ENCODE results near the gene NAGPA.

Gene NAGPA

GRCh38 chr16:4994719-4995434, 38.9 kb downstream of the NAGPA start:
- DNase-seq, result no peak

- no peak for DNase-seq
Observed at GRCh38 chr16:4991754-4992153, 42.0 kb downstream of the NAGPA start.

GRCh38 chr16:4990415-4990814, 43.3 kb downstream of the NAGPA start:
- DNase-seq, result no peak

DNA sequence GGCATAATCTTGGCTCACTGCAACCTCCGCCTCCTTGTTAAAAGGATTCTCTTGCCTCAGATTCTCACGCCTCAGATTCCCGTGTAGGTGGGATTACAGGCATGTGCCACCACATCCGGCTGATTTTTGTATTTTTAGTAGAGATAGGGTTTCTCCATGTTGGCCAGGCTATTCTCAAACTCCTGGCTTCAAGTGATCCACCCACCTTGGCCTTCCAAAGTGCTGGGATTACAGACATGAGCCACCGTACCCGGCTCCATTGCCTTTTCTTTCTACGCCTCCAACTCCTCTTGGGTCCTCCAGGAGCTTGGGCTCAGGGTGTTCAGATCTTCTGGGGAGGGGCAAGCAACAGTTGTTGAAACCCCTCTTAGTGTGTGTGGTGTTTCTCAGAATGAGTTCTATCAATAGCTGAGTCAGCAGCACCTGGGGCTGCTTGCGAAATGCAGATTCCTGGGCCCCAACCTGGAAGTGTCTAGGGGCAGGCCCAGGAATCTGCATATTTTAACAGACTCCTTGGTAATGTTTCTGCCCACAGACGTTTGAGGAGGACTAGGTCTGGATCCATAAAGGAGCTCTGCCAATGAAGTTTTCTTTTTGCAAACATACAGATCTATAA, 44.2 kb downstream of the NAGPA start:
- DNase-seq, result no peak

- DNase-seq, result no peak
Observed at GRCh38 chr16:4988647-4989046, 45.1 kb downstream of the NAGPA start.

GRCh38 chr16:4987580-4988374, 46.0 kb downstream of the NAGPA start:
- no peak for DNase-seq

GRCh38 chr16:4987250-4987579, 46.5 kb downstream of the NAGPA start:
- DNase-seq, result no peak

- no peak for DNase-seq
Observed at GRCh38 chr16:4984174-4984990, 49.4 kb downstream of the NAGPA start.

DNA sequence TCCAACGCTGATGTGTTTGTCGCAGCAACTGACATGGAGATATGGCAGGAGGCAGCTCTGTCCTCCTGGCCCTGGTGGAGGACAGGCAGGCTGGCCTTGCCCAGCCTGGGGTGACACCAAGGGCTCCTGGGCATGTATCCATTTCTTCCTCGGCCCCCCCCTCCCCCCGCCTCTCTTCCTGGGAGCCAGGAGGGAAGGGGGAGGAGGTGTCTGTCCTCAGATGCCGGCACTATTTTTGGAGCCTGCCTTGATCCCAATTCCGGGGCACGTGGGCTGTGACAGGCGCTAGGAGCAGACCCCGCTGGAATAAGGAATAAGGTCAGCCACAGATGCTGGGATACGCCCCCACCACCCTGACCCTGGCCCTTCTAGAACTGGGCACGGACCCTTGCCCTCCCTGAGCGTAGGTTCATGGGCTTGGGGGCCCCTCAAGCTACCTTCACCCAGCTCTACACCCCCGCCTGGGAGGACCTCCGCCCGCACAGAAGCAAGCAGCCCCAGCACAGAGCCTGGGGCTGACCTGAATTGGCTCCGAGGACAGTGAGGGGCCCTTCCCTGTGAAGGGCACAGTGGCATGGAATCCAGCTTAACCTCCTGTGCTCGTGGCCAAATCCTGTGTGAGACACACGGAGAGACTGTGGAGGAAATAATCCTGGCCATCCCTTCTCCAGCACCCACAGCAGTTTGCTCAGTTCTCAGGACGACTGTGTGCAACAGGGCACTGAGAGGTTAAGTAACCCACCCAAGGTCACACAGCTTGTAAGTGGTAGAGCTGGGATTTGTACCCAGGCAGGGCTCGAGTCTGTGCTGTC, 51.5 kb downstream of the NAGPA start:
- DNase-seq, result no peak

- DNase-seq, result no peak
Observed at GRCh38 chr16:4981473-4981872, 52.3 kb downstream of the NAGPA start.

- no peak for DNase-seq
Observed at GRCh38 chr16:4980691-4981090, 53.0 kb downstream of the NAGPA start.

DNA sequence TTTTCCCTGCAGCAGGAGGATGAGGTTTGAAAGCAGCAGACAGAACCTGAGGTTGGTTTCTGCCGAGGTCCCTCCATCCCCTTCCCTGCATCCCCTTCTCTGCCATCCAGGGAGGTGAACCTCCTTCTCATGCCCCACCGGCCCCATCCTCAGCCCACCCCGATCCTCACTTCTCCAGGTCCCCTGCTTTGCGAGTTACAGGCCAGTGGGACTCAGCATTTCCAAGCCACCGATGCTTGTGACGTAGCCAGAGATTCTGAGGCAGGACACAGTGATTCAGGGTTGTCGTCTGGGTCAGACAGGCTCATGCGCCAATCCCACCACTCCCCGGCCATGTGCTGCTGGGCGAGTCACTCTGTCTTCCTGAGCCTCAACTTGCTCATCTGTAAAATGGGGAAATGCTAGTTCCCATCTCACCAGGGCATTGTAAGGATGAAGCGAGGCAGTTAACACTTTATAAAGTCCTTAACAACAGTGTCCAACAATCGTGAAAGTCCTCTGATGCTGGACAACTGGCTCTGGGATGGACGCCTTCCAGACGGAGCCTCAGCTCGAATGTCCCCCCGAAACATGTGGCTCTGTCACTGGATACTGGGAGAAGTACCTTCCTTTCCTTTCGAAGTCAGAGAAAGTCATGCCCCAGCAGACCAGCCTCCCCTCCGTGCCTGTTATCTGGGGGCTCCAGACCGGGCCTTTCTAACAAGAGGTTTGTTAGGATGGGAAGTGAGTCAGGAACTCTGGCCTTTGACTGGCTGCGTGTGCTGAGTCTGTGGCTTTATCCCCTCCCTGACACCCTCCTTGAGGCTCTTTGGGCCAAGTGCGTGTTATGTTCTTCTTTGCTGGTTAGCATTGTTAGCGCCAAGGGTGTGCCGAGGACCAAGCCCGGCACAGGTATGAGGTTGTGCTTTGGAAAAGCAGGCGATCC, 53.7 kb downstream of the NAGPA start:
- DNase-seq, result no peak

GRCh38 chr16:4979164-4979563, 54.6 kb downstream of the NAGPA start:
- DNase-seq, result no peak

GRCh38 chr16:4976611-4977145, 57.1 kb downstream of the NAGPA start:
- DNase-seq, result peak; percentile 53

- no peak for DNase-seq
Observed at GRCh38 chr16:4976079-4976478, 57.7 kb downstream of the NAGPA start.
